Measurements from ENCODE around the gene RNF212B.
"Not testable (repeated sequence)": the region's sequence is repeated elsewhere in the genome, so short reads cannot be mapped to it uniquely, and the experiment has no call there.

- not testable (repeated sequence) for TF ChIP-seq CTCF (conservative IDR thresholded peaks at IDR 0.05); EZH2 (IDR thresholded peaks at IDR 0.05; ENCODE audit: low read depth)
These were observed 5.4 kb upstream of the RNF212B start for GRCh38 chr14:23232241-23232808.

All from PC-9 (cell line).